GM06990 (cell line): Measurements from ENCODE around the gene RHPN2.
"Not testable (repeated sequence)": the region's sequence is repeated elsewhere in the genome, so short reads cannot be mapped to it uniquely, and the experiment has no call there.

Experiments
- DNase-seq: peaks from one replicate; pipeline ENCODE4 v3.0.0-alpha.2; 2011; ENCODE audit not compliant: insufficient read length; ENCODE audit errors: extremely low read depth
- H3K27me3 ChIP-seq: replicated peaks from 2 replicates; pipeline ENCODE4 v1.6.0; 2011; ENCODE audit warnings: low read length; ENCODE audit not compliant: control insufficient read depth, insufficient read depth
- H3K36me3 ChIP-seq: 2 replicates; pipeline ENCODE4 v1.5.1; 2011; ENCODE audit warnings: low read length; ENCODE audit not compliant: control insufficient read depth, insufficient read depth
- H3K4me3 ChIP-seq: replicated peaks from 2 replicates; pipeline ENCODE4 v1.5.1; 2011; ENCODE audit warnings: low read depth, mild to moderate bottlenecking, control low read depth, low read length
- CTCF ChIP-seq: IDR thresholded peaks from 2 replicates; pipeline ENCODE4 v1.5.1; 2011; ENCODE audit warnings: low read length, control low read depth, mild to moderate bottlenecking, inconsistent platforms; ENCODE audit not compliant: insufficient read depth, poor library complexity, severe bottlenecking

Gene RHPN2

GRCh38 chr19:33040994-33041827 is 23.5 kb downstream of the RHPN2 start:
- no peak for TF ChIP-seq CTCF
- H3K27me3 ChIP-seq, result no peaks in the 10 kb centered on the region
- DNase-seq, result no peak
- H3K36me3 ChIP-seq, result no peaks in the 10 kb centered on the region
- no peak overlapping the region for H3K4me3 ChIP-seq

- Histone ChIP-seq H3K4me3 (no peak overlapping the region), H3K27me3 (no peaks in the 10 kb centered on the region), H3K36me3 (no peaks in the 10 kb centered on the region)
- no peak for TF ChIP-seq CTCF
- no peak for DNase-seq
Observed at GRCh38 chr19:33039815-33040214, 24.9 kb downstream of the RHPN2 start.

GRCh38 chr19:33039108-33039599 is 25.5 kb downstream of the RHPN2 start:
- Histone ChIP-seq H3K27me3 (no peaks in the 10 kb centered on the region), H3K4me3 (no peak overlapping the region), H3K36me3 (no peaks in the 10 kb centered on the region)
- no peak for TF ChIP-seq CTCF
- no peak for DNase-seq

- H3K36me3 ChIP-seq, H3K27me3 ChIP-seq, DNase-seq, H3K4me3 ChIP-seq: not testable (repeated sequence)
Observed at GRCh38 chr19:33037168-33038025, 27.3 kb downstream of the RHPN2 start.

- not testable (repeated sequence) for H3K27me3 ChIP-seq, DNase-seq, H3K36me3 ChIP-seq, H3K4me3 ChIP-seq
Observed at GRCh38 chr19:33036370-33037167, 28.1 kb downstream of the RHPN2 start.

- Histone ChIP-seq H3K36me3 (no peaks in the 10 kb centered on the region), H3K4me3 (no peak overlapping the region), H3K27me3 (no peaks in the 10 kb centered on the region)
- DNase-seq, result no peak
- TF ChIP-seq CTCF, result no peak
Observed at GRCh38 chr19:33035461-33035860, 29.2 kb downstream of the RHPN2 start.
